Pancreas (tissue), 10 donors: ENCODE results near the gene ACTRT2. TPM values are rescaled to one million over a fixed set of nuclear protein-coding genes. Genes with fewer than 3 reads are reported as not detected.
A peak's percentile ranks its signal among the peaks of the same experiment; 100 is the strongest.

Source experiments
- ATAC-seq, 4 donors: fragments of 200-7000 bp; cut with Tn5 transposase; one replicate each; pipeline versions ENCODE4 v1.8.0 to v1.9.1; 2020; ENCODE audit warnings: mild to moderate bottlenecking in 4 of 4, moderate library complexity in 4 of 4
- DNase-seq, 6 donors: peaks; one replicate each; pipeline ENCODE4 v3.0.0-alpha.2; 2020
- FAIRE-seq: peaks from 2 replicates; lab custom pipeline; 2012; peaks lifted over from hg19 to GRCh38; lab: Jason Lieb, UNC
- H3K27ac ChIP-seq, 4 donors: fragments of 200-600 bp; sonication (generic); 1 replicate in 3 of 4; 2 replicates in 1 of 4; pipeline versions ENCODE4 v1.5.0 to v1.8.0; 2020
- H3K27me3 ChIP-seq, 4 donors: fragments of 200-600 bp; one replicate each; pipeline ENCODE4 v1.8.0; 2021
- H3K36me3 ChIP-seq, 3 donors: fragments of 200-600 bp; sonication (generic) in 1 of 3; one replicate each; pipeline versions ENCODE4 v1.5.0 to v1.8.0; 2020 to 2021
- H3K4me1 ChIP-seq, 3 donors: fragments of 200-600 bp; one replicate each; pipeline ENCODE4 v1.8.0; 2021
- H3K4me3 ChIP-seq, 4 donors: fragments of 200-600 bp; sonication (generic) in 2 of 4; one replicate each; pipeline versions ENCODE4 v1.5.0 to v1.8.0; 2020 to 2021
- H3K9me3 ChIP-seq, 4 donors: fragments of 200-600 bp; one replicate each; pipeline ENCODE4 v1.8.0; 2021
- CTCF ChIP-seq, 4 donors: fragments of 200-600 bp; sonication (generic) in 3 of 4; IDR thresholded peaks; one replicate each; pipeline versions ENCODE4 v1.5.0 to v1.8.0; 2021; ENCODE audit warnings: antibody characterized with exemption in 4 of 4
- WGBS, 2 donors: extraction: QIAGEN DNeasy Blood & Tissue Kit; methylation state at CpG; one replicate each; pipeline ENCODE4 v1.1.7; 2013; 5-methylcytosine and 5-hydroxymethylcytosine counted together
- intact Hi-C, 3 donors: fragments of 100-400 bp; cut with DNase I; formaldehyde crosslinking; loops; one replicate each; pipeline versions ENCODE4 v1.11.1 to v1.14.2; 2022
- polyA plus RNA-seq, 2 donors: library from polyadenylated mRNA; stranded (reverse); fragments of 200-250 nt; gene quantifications; one replicate each; pipeline ENCODE4 v1.2.3, GENCODE V29; 2013
- total RNA-seq, 6 donors: library from RNA; stranded (reverse); fragmentation: NEBNext Ultra II Directional in 4 of 6; extraction: Animal tissue kit (Norgen Biotek cat#: 25700) in 4 of 6; gene quantifications; one replicate each; pipeline versions ENCODE4 v1.2.1 to v1.2.4, GENCODE V29; 2021 to 2023
- donor health status: healthy with polysubstance abuse.
- donor health status: DM: no; HTN: no; CAD: no; lungs with moderate emphysema.
- donor health status: DM: no; HTN: no; CAD: no.
- donor health status: control.
- donor health status: control.
- donor health status: Bipolar disorder and iron deficiency.
- donor health status: DM: yes; HTN: yes; CAD: no.
- donor health status: DM: no; HTN: no; CAD: no.
- donor health status: DM: no; HTN: no; CAD: no.
- donor health status: DM: yes; HTN: yes; CAD: no.

The ACTRT2 gene
- total and polyA plus RNA-seq, 8 donors: not detected

- no peak for FAIRE-seq
Observed at GRCh38 chr1:3033790-3034090, 12.5 kb downstream of the ACTRT2 start.

GRCh38 chr1:3034162-3034561, 12.9 kb downstream of the ACTRT2 start:
- WGBS, 2 donors: 68 to 76% methylated on average over 7 of the region's 7 CpGs
- H3K4me1 ChIP-seq: no peaks in the 10 kb centered on the region
- H3K9me3 ChIP-seq: no peaks in the 10 kb centered on the region
- no peak for ATAC-seq
- FAIRE-seq: no peak
- no peaks in the 10 kb centered on the region for H3K36me3 ChIP-seq
- no peak overlapping the region for H3K27ac ChIP-seq
- intact Hi-C loops: no loop called here
- H3K4me3 ChIP-seq: no peak overlapping the region
- TF ChIP-seq CTCF (IDR thresholded peaks at IDR 0.05): no peak
- no peaks in the 10 kb centered on the region for H3K27me3 ChIP-seq
- DNase-seq: no peak

More at GRCh38 chr1:3033790-3034090, 12.5 kb downstream of the ACTRT2 start:
- no peak overlapping the region for H3K27ac ChIP-seq
- H3K36me3 ChIP-seq: no peaks in the 10 kb centered on the region
- intact Hi-C loops: no loop called here
- no peak for DNase-seq
- no peak for TF ChIP-seq CTCF (IDR thresholded peaks at IDR 0.05)
- no peaks in the 10 kb centered on the region for H3K27me3 ChIP-seq
- no peak overlapping the region for H3K4me3 ChIP-seq
- no peaks in the 10 kb centered on the region for H3K4me1 ChIP-seq
- WGBS, 2 donors: 60 to 73% methylated on average over 4 of the region's 4 CpGs
- ATAC-seq: no peak
- H3K9me3 ChIP-seq: no peaks in the 10 kb centered on the region

GRCh38 chr1:3034728-3035562, 13.7 kb downstream of the ACTRT2 start:
- Histone ChIP-seq H3K27me3 (no peaks in the 10 kb centered on the region), H3K4me1 (no peaks in the 10 kb centered on the region), H3K27ac (no peak overlapping the region), H3K9me3 (no peaks in the 10 kb centered on the region), H3K36me3 (no peaks in the 10 kb centered on the region), H3K4me3 (no peak overlapping the region)
- no peak for TF ChIP-seq CTCF (IDR thresholded peaks at IDR 0.05)
- 64 to 75% methylated on average over 14 of the region's 14 CpGs for WGBS, 2 donors
- no peak for ATAC-seq
- peak in 1 of 6 donors; percentile 33 for DNase-seq
- FAIRE-seq: no peak
- intact Hi-C loops: no loop called here

GRCh38 chr1:3035563-3036446, 14.5 kb downstream of the ACTRT2 start:
- intact Hi-C loops: no loop called here
- H3K27me3 ChIP-seq: no peaks in the 10 kb centered on the region

More at GRCh38 chr1:3035563-3036446, 14.5 kb downstream of the ACTRT2 start:
- ATAC-seq: no peak
- Histone ChIP-seq H3K27ac (no peak overlapping the region), H3K4me1 (no peaks in the 10 kb centered on the region), H3K4me3 (no peak overlapping the region), H3K9me3 (no peaks in the 10 kb centered on the region), H3K36me3 (no peaks in the 10 kb centered on the region)
- no peak for FAIRE-seq
- 63 to 74% methylated on average over 19 of the region's 19 CpGs for WGBS, 2 donors
- peak in 2 of 6 donors; percentile 32 to 43 for DNase-seq
- no peak for TF ChIP-seq CTCF (IDR thresholded peaks at IDR 0.05)
